SIG-M5 (cell line): ENCODE measurements around the gene C2orf81.

Experiments used
- DNase-seq: peaks from one replicate; lab custom pipeline; 2025; lab: John Stamatoyannopoulos, UW

C2orf81 gene

DNA sequence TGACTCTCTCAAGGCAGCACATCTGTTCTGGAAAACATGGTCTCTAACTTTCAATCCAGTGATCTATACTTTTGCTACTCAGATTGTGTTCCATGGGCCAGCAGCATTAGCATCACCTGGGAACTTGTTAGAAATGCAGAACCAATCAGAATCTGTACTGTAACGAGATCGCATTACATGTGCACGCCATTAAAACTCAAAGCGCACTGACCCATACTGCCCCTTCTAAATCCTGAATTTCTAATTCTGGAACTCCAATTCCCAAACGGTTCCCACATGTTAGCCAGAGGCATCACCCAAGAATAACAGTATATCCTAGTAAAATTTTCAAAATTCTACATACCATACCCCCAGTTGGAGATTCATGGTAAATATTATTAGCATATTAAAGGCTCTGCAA is 30.8 kb downstream of the C2orf81 start:
- DNase-seq, result no peak

DNA sequence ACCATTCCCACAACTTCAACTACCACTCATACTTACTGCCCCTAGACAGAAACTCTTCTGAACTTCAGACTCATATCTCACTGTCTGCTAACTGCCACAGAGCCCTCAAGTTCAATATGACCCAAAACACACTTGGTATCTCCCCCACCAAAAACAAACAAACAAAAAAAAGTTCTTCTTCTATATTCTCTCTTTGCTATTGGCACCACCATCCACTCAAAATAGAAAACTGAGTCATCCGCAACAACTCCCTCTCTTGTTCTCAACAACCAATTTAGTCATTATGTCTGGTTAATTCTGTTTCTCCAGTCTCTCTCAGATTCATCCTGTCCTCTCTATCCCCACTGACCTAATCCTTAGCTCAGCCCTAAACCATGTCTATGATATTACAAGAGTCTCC is 34.1 kb downstream of the C2orf81 start:
- no peak for DNase-seq

DNA sequence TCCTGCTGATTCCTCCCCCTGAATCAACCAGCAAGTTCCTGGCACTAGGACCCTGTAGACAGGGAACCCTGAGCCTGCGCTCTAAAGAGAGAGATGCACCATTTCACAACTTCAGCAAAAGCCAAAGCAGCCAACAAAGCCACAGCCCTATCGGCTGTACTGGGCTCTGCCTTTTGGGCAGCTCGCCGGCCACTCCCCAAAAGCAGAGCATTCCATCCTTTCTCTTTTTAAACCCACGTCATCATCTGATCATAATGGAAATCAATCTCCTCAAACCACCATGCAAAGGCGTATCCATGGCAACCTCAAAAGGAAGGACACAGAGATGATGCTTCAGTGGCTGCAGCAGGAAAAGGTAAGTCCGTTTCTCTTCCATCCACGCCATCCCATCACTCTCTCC is 36.0 kb downstream of the C2orf81 start:
- DNase-seq, result no peak

DNA sequence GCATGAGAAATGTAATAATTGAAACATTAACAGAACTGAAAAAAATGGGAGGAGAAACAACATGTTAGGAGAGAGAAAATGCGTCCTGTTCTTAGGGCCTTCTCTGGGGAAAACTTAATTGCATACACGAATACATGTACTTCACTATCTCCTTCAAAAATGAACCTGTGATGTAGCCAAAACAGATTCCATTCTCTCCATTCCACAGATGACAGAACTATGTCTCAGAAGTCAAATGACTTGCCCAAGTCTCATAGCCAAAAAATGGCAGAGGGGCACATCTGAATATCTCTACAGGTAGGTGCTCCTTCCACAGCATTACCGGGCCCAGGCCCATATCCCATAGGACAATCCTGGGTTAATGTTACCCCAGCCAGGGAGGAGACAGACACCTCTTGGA is 37.4 kb downstream of the C2orf81 start:
- DNase-seq, result no peak

DNA sequence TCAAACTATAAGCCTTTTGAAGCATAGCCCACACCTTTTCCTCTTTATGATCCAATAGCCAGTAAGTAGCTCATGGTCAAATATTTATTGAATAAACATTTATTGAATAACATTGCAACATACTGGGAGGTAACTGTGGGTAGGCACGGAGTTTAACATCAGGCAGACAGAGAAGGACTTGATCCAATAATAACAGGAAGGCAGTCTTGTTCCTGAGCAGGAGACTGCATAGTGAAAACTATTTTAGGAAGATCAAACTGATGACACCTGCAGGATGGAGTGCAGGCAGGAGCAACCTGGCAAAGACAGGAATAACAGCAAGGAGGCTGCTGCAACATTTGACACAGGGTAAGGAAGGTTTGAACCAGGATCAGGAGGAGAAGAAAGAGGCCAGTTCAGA is 38.2 kb downstream of the C2orf81 start:
- DNase-seq, result no peak

DNA sequence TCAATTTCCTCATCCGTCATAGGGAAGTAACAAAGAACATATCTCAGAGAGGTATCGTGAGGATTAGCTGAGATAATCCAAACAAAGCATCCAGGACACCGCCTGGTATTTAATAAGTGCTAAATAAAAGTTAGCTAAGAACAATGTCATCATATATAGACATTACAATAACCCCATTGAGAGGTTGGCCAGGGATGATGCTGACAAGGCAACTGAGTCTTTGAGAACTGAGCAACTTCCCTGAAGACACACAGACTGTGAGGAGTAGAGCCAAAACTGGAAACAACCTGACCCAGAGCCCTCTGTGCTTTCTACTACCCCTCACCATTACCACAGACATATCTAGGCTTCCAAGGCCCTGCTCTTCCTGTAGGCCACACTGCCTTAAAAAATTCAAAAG is 39.7 kb downstream of the C2orf81 start:
- no peak for DNase-seq

DNA sequence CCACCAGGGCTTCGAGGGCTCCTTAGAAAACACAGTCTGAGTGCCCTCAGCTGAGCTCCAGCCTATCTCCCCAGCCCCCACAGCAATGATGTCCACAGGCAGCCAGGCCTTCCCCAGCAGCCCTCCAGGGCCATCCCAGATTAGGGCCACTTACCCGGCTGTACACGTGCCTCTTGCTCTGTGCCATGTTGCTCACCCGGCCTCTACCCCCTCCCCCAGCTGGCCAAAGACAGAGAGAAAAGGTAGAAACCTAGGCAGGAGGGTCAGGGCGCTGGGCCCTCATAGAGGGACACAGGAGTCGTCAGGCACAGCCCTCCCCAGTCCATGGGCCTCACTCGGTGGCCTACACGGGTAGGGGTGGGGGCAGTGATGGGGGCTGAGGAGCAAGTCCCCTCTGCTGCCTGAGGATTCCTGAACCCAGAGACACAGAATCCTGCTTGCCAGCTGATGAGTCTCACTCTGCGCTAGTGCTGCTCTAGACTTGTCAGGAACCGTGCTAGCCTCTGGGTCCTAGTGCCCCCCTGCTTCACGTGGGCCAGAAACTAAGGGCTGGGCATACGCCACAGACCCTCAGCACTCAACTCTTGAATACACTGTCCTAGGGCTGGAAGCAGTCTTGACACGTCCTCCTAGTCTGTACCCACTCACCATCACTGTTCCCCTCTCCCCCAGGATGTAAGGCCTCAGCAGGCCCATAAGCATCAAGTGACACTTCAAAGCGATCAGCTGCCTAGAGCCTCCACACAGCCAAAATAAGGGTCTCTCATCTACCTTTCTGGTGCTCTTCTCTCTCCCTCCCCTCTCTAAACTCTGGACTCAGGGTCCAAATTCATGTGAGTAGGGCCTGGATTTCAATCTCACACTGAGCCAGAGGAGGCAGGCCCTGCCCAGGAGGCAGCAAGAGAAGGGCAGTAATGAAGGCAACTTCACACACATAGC is 41.3 kb downstream of the C2orf81 start, which contains the start of gene DCTN1:
TSS of gene DCTN1 (minus strand) at position 461 of the 939 bp plus-strand sequence. CDS start at position 187, 274 bp downstream.
- no peak for DNase-seq

DNA sequence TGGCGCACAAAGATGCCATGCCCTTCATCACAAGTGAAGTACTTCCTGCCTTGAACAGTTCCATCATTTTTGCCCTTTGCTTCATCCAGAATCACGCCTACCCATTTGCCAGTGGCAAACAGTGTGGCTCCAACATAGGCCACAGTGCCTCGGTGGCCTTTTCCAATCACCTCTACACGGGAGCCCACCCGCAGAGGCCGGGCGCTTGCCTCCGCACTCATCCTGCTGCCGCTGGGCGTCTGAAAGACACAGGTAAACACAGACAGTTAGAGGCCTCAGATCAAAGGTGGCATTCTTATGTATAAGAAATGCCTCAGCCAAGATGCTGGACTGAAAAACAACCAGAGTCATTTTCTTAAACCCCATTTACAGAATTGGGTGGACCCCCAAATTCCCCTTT is 43.4 kb downstream of the C2orf81 start:
- DNase-seq, result no peak

DNA sequence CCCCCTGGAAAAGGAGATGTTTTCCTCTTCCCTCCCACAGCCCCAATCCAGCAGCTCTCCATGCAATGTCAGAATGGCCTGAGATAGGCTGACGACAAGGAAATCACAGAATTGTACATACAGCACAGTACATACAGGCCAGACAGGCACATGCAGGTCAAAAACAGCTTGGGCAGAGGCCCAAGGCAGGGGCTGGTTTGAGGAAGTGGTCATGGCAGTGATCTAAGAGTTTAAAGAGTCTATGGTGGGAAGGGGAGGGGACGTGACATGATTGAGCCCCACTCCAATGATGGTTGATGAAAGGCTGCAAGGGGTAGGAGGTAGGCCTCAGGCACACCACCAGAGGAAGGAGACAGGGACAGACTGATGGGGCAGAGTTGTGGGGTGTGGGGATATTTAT is 45.6 kb downstream of the C2orf81 start:
- DNase-seq, result no peak

DNA sequence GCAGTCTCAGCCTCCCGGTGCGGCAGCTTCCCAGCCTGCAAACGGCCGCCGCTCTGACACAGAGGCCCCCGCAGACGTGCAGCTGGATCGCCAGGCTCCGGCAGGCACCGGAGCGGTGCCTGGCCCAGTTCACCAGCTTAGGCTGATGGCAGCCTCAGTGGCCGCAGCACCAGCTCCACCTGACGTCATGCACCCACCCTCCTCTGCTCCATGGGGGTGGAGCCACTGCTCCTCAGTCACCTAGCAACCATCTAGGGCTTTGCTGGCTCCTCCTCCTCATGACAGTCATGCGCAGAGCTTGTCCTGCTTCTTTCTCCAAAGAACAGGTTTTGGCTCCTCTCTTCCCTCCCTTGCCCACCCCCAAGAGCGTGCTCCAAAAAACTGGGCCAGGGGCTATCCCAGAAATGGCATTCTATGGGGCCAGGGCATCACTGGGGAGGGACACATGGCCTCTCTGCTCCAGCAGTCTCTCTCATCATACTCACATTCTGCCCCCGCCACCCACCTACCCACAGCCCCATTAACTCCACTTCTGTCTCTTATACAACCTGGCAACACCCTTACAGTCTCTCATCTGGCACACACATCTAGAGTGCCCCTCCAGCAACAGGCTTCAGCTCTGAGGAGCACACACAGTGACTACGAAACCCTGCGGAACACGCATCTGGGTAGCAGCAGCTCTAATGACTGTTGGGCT is 46.8 kb downstream of the C2orf81 start:
- DNase-seq, result no peak

DNA sequence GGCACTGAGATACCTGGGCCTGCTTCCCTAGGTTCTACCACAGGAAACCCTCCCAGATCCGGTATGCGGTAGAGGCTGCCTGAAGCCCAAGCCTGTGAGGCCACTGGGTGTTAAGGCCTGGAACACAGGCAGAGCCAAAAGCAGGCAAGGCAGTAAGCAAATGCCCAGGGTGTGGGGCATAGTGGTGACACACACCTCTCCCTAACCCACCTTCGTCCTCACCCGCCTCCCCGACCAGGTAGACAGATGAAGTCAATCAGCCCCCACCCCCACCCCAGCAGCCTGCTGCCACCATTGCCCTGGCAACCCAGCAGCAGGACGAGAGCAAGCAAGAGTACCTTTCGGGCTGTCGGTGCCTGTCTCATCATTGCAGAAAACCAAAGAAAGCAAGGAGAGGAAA is 47.4 kb downstream of the C2orf81 start:
- no peak for DNase-seq

DNA sequence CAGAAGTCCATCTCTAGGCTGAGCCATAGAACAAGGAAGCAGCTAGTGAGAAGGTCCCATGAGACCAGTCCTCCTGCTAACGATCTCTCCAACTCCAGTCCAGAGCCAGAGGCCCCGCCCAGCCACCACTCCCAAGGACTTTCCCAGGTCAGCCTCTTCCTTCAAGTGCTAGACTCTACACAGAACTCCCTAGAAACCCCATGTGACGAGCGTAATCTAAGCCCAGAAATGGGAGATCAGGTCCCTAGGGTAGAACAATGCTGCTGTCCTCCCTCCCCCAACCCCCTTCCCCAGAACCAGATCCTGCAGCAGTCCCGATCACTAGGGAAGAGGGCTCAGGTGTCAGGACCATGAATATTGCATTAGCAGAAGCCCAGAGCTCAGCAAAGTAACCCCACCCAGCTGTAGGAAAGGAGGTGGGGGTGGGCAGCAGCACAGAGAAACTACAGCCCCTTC is 48.2 kb downstream of the C2orf81 start:
- DNase-seq, result no peak

DNA sequence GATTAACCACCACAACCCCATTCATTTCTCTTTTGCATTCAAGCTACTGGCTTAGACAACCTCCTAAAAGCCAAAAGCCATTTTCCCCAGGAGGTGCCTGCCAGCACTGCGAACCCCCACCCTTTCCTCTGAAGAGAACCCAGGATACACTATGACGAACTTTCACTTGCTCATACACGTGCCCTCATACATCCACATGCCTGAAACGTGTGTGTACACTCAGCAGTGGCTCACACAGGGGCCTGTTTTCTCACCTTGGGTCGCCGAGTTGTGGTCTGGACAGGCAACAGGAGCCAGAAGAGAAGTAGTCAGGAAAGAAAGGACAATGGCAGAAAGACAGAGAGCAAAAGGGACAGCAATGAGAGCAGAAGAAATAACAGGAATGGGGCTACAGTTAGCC is 48.7 kb downstream of the C2orf81 start:
- no peak for DNase-seq

DNA sequence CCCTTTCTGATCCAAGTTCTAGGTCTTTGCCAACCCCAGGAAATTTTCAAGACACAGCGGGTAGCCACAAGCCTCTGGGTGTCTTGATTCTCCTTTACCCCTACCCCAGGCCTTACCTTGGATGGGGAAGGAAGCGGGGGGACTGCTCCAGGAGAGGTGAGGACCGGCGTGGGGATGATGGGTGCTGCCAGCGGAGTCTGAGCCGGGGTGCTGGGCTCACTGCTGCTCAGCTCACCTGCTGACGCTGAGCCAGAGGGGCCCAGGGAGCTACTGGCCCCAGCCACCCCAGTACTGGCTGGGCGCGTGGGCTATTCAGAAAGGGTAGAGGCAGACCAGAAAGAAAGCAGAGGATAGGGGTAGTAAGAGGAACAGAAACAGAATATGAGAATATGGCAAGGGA is 50.0 kb downstream of the C2orf81 start:
- DNase-seq, result no peak

DNA sequence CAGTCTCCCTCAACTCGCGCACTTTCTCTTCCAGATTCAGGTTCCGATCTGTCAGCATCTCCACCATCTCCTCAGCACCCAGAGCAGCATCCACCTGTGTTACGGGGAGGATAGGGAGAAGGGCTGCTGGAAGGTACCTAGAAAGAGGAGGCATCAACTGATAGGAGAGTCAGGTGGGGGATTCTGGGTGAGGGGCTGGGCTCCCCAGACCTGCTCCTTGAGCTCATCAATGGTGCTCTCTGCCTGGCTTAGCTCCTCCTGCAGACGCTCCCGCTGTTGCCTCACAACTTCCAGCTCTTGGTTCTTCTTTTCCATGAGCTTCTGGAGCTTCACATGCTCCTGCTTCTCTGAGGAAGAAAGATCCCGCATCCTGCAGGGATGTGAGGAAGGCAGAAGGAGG is 51.4 kb downstream of the C2orf81 start:
- DNase-seq, result no peak

DNA sequence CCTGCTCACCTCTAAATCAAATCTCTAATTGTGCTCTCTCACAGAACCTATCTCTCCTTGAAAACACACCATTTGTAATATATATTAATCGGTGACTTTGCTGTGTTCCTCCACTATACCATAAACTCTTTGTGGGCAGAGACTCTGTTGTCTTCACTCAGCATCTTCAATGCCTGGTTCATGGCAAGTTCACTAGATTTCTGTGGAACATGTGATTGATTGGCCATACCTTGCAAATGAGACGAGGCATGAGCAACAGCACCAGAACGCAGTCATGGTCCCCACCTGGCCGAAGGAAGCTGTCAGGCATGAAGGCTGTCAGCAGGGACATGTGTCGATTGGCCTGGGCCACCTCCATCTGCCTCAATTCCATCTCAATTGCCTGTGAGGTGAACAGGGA is 52.9 kb downstream of the C2orf81 start:
- no peak for DNase-seq

DNA sequence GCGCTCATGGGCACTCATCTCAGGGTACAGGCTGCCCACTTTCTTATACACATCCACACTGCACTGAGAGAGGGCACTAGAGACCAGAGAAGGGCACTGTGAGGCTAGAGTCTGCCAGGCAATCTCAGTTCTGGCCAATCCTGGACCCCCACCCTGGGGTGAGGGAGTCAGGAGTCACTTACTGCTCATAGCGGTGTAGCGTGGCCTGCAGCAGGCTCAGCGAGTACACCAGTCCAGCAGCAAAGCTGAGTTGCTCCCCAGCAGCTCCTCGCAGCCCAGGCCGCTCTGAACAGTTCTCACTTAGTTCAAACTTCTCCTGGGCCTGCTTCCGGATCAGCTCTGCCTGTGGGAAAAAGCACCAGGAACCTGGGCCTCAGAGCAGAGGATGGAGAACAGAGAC is 53.6 kb downstream of the C2orf81 start:
- no peak for DNase-seq

DNA sequence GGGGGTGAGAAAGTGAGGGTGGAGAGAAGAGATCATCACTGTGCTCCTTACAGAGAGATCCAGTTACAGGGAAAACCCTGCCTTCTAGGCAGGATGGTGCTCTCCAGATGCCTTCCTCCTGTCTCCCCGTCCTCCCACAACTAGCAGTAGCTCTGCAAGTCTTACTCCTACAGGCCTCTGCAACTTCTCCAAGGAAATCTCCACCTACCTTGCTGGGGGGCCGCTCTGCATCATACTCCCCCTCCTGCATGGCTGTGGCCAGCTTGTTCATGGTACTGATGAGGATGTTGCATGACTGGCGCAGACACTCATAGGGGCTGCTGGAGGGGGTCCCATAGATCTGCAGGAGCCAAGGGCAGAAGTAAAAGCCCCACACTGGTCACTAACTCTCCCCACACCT is 55.4 kb downstream of the C2orf81 start:
- no peak for DNase-seq

DNA sequence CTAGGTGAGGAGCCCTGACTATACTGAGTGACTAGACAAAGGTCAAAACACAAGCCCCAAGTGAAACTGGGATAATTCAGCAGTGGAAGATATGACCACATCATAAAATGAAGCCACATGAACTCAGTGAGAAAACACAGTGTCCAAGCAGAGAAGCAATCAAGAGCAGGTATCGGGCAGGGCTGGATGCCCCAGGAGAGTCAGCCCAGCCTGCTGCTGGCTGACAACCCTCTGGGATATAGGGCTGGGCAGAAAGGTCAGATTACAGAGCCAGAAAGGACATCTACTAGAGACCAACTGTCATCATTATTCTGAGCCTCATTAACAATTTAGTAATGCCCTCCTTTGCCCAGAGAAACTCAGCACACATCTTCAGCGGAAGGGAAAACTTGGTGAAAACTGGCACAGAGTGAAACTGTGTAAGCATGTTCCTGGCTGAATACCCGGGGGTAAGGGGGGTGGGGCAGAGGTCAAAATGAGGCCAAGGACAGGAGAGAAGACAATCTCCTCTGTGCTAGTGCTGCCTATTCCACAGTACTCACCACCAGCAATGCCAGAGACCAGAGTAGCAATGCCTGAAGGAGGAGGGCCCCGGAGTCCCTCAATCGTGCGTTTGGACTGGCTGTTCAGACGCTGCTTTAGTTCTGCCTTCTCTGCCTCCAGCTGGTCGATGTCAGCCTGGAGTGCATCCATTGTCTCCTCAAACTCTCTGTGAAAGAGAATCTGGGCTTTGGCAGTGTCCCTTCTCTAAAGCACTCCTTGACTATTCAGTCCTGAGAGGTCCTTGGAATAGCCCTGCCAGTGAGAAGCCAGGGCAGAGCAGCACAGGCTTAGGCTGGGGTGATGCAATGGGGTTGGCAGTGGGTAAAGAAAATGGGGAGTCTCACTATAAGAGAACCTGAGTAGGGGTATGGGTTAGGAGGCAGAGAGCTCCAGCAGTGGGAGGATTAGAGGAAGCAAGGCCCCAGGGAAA is 56.6 kb downstream of the C2orf81 start:
- DNase-seq, result no peak
